ENCODE measurements around the gene PATJ. TPM values are rescaled to one million over a fixed set of nuclear protein-coding genes. Genes with fewer than 3 reads are reported as not detected.
A peak's percentile ranks its signal among the peaks of the same experiment; 100 is the strongest.
"Not testable (repeated sequence)": the region's sequence is repeated elsewhere in the genome, so short reads cannot be mapped to it uniquely, and the experiment has no call there.

The PATJ gene
- total RNA-seq, 1 donor from 2014 or later, result 10.7 TPM

DNA sequence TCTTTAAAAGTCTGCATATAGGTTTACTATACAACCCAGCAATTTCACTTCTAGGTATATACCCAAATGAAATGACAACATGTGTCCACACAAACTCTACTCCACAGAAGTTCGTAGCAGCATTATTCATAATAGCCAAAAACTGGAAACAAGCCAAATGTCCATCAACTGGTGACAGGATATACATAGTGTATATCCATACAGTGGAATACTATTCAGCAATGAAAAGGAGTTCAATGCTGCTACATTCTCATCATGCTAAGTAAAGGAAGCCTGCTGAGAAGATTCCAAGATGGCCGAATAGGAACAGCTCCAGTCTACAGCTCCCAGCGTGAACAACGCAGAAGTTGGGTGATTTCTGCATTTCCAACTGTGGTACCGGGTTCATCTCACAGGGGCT is 200.6 kb downstream of the PATJ start:
- Mint-ChIP-seq H3K27me3 (ENCODE audit: low read depth) (no peaks in the 10 kb centered on the region), H3K4me3 (ENCODE audit: unreplicated experiment) (no peak overlapping the region), H3K9me3 (ENCODE audit: low read depth) (peaks cover 5% of the 10 kb centered on the region), H3K4me1 (ENCODE audit: low read depth) (peaks cover 3% of the 10 kb centered on the region), H3K36me3 (ENCODE audit: low read depth) (peaks cover 9% of the 10 kb centered on the region), H3K27ac (ENCODE audit: unreplicated experiment) (no peak overlapping the region)
- no peak for DNase-seq (ENCODE audit: low spot score)
- no peak for TF ChIP-seq CTCF (IDR thresholded peaks at IDR 0.05)

GRCh38 chr1:61948685-61949084 is 206.4 kb downstream of the PATJ start:
- not testable (repeated sequence) for H3K9me3 Mint-ChIP-seq (ENCODE audit: low read depth); H3K27me3 Mint-ChIP-seq (ENCODE audit: low read depth); H3K36me3 Mint-ChIP-seq (ENCODE audit: low read depth); H3K4me3 Mint-ChIP-seq (ENCODE audit: unreplicated experiment); DNase-seq (ENCODE audit: low spot score); H3K27ac Mint-ChIP-seq (ENCODE audit: unreplicated experiment)
- H3K4me1 Mint-ChIP-seq (ENCODE audit: low read depth), result peaks cover 14% of the 10 kb centered on the region

DNA sequence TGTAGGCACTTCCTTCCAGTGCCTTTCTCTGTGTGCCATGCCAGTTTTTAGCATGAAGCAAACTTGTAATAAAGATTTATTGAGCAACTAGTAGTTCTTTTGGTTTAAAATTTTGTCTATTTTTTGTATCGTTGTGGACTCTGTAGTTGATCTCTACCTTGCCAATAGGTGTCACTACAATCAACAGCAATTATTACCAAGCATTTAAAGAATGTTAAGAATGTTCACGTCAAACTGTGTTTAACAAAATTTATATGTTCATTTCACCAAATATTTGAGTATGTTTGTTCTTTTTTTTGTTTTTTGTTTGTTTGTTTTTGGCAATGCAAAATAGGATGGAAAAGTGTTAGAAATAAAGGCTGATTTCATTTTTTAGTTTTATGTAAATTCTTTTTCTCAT is 208.1 kb downstream of the PATJ start:
- Mint-ChIP-seq H3K27me3 (ENCODE audit: low read depth) (no peaks in the 10 kb centered on the region), H3K36me3 (ENCODE audit: low read depth) (no peaks in the 10 kb centered on the region), H3K4me1 (ENCODE audit: low read depth) (peaks cover 14% of the 10 kb centered on the region), H3K4me3 (ENCODE audit: unreplicated experiment) (no peak overlapping the region), H3K27ac (ENCODE audit: unreplicated experiment) (no peak overlapping the region), H3K9me3 (ENCODE audit: low read depth) (no peaks in the 10 kb centered on the region)
- DNase-seq (ENCODE audit: low spot score), result no peak
- TF ChIP-seq CTCF (IDR thresholded peaks at IDR 0.05), result peak; percentile 68

GRCh38 chr1:61951731-61952580 is 209.7 kb downstream of the PATJ start:
- no peak for DNase-seq (ENCODE audit: low spot score)
- Mint-ChIP-seq H3K4me3 (ENCODE audit: unreplicated experiment) (no peak overlapping the region), H3K9me3 (ENCODE audit: low read depth) (no peaks in the 10 kb centered on the region)

GRCh38 chr1:61952675-61953074 is 210.4 kb downstream of the PATJ start:
- Mint-ChIP-seq H3K27ac (ENCODE audit: unreplicated experiment) (no peak overlapping the region), H3K27me3 (ENCODE audit: low read depth) (no peaks in the 10 kb centered on the region), H3K4me1 (ENCODE audit: low read depth) (peaks cover 14% of the 10 kb centered on the region), H3K4me3 (ENCODE audit: unreplicated experiment) (no peak overlapping the region), H3K9me3 (ENCODE audit: low read depth) (no peaks in the 10 kb centered on the region), H3K36me3 (ENCODE audit: low read depth) (no peaks in the 10 kb centered on the region)
- no peak for DNase-seq (ENCODE audit: low spot score)
- no peak for TF ChIP-seq CTCF (IDR thresholded peaks at IDR 0.05)

More at GRCh38 chr1:61951731-61952580, 209.7 kb downstream of the PATJ start:
- H3K27me3 Mint-ChIP-seq (ENCODE audit: low read depth), result no peaks in the 10 kb centered on the region
- no peaks in the 10 kb centered on the region for H3K36me3 Mint-ChIP-seq (ENCODE audit: low read depth)
- peak overlapping the region; percentile 35 for H3K27ac Mint-ChIP-seq (ENCODE audit: unreplicated experiment)
- no peak for TF ChIP-seq CTCF (IDR thresholded peaks at IDR 0.05)
- H3K4me1 Mint-ChIP-seq (ENCODE audit: low read depth), result peaks cover 14% of the 10 kb centered on the region
